Measurements from ENCODE around the gene MORN1. TPM values are rescaled to one million over a fixed set of nuclear protein-coding genes. Genes with fewer than 3 reads are reported as not detected.
A peak's percentile ranks its signal among the peaks of the same experiment; 100 is the strongest.

Gene MORN1
- total RNA-seq, 1 donor, result 13.4 TPM

GRCh38 chr1:2368053-2368744 is 23.2 kb downstream of the MORN1 start:
- H3K27me3 ChIP-seq (ENCODE audit: insufficient read depth, low read length), result no peaks in the 10 kb centered on the region

GRCh38 chr1:2363847-2364513 is 27.4 kb downstream of the MORN1 start:
- no peak overlapping the region for H3K4me2 ChIP-seq (ENCODE audit: insufficient read depth, low read length)
- H3K36me3 ChIP-seq (ENCODE audit: insufficient read depth, low read length), result no peaks in the 10 kb centered on the region
- H2AFZ ChIP-seq (ENCODE audit: low read length), result no peak overlapping the region
- no peak for TF ChIP-seq CTCF (IDR thresholded peaks at IDR 0.05; ENCODE audit: extremely low read depth, low read depth, low read length)
- H4K20me1 ChIP-seq (ENCODE audit: insufficient read depth, low read length), result no peaks in the 10 kb centered on the region
- no peak for DNase-seq (ENCODE audit: insufficient read length, low spot score, missing footprints)
- H3K4me3 ChIP-seq (ENCODE audit: insufficient read depth, low read length), result no peak overlapping the region
- H3K27ac ChIP-seq (ENCODE audit: low read depth, low read length), result no peak overlapping the region
- no peaks in the 10 kb centered on the region for H3K4me1 ChIP-seq (ENCODE audit: insufficient read depth, low read length)
- no peaks in the 10 kb centered on the region for H3K27me3 ChIP-seq (ENCODE audit: insufficient read depth, low read length)
- no peaks in the 10 kb centered on the region for H3K9me3 ChIP-seq (ENCODE audit: low read depth, low read length)
- no peaks in the 10 kb centered on the region for H3K79me2 ChIP-seq (ENCODE audit: insufficient read depth, low read length)

More at GRCh38 chr1:2368053-2368744, 23.2 kb downstream of the MORN1 start:
- no peaks in the 10 kb centered on the region for H3K9me3 ChIP-seq (ENCODE audit: low read depth, low read length)
- H3K4me3 ChIP-seq (ENCODE audit: insufficient read depth, low read length), result no peak overlapping the region
- no peak overlapping the region for H3K4me2 ChIP-seq (ENCODE audit: insufficient read depth, low read length)
- no peak for TF ChIP-seq CTCF (IDR thresholded peaks at IDR 0.05; ENCODE audit: extremely low read depth, low read depth, low read length)
- H3K79me2 ChIP-seq (ENCODE audit: insufficient read depth, low read length), result no peaks in the 10 kb centered on the region
- peak; percentile 26 for DNase-seq (ENCODE audit: insufficient read length, low spot score, missing footprints)
- no peaks in the 10 kb centered on the region for H4K20me1 ChIP-seq (ENCODE audit: insufficient read depth, low read length)
- no peaks in the 10 kb centered on the region for H3K4me1 ChIP-seq (ENCODE audit: insufficient read depth, low read length)
- H3K36me3 ChIP-seq (ENCODE audit: insufficient read depth, low read length), result no peaks in the 10 kb centered on the region
- no peak overlapping the region for H3K27ac ChIP-seq (ENCODE audit: low read depth, low read length)
- H2AFZ ChIP-seq (ENCODE audit: low read length), result no peak overlapping the region

- Histone ChIP-seq H3K36me3 (ENCODE audit: insufficient read depth, low read length) (no peaks in the 10 kb centered on the region), H3K27ac (ENCODE audit: low read depth, low read length) (no peak overlapping the region), H2AFZ (ENCODE audit: low read length) (no peak overlapping the region), H3K79me2 (ENCODE audit: insufficient read depth, low read length) (no peaks in the 10 kb centered on the region), H3K4me1 (ENCODE audit: insufficient read depth, low read length) (no peaks in the 10 kb centered on the region), H4K20me1 (ENCODE audit: insufficient read depth, low read length) (no peaks in the 10 kb centered on the region), H3K4me3 (ENCODE audit: insufficient read depth, low read length) (no peak overlapping the region), H3K27me3 (ENCODE audit: insufficient read depth, low read length) (no peaks in the 10 kb centered on the region), H3K9me3 (ENCODE audit: low read depth, low read length) (no peaks in the 10 kb centered on the region), H3K4me2 (ENCODE audit: insufficient read depth, low read length) (no peak overlapping the region)
- TF ChIP-seq CTCF (IDR thresholded peaks at IDR 0.05; ENCODE audit: extremely low read depth, low read depth, low read length), result no peak
- DNase-seq (ENCODE audit: insufficient read length, low spot score, missing footprints), result peak; percentile 77
Observed at GRCh38 chr1:2360588-2361364, 30.6 kb downstream of the MORN1 start.
